Effector CD4-positive, alpha-beta T cell (primary cell): Measurements from ENCODE around the gene NKAIN2.

ENCODE experiments used
- DNase-seq: peaks from one replicate; pipeline ENCODE4 v3.0.0-alpha.2; 2020

Gene NKAIN2

GRCh38 chr6:124869416-124869815 is 1065.8 kb downstream of the NKAIN2 start:
- DNase-seq: no peak

- DNase-seq: no peak
Observed at GRCh38 chr6:124870611-124871459, 1067.2 kb downstream of the NKAIN2 start.

DNA sequence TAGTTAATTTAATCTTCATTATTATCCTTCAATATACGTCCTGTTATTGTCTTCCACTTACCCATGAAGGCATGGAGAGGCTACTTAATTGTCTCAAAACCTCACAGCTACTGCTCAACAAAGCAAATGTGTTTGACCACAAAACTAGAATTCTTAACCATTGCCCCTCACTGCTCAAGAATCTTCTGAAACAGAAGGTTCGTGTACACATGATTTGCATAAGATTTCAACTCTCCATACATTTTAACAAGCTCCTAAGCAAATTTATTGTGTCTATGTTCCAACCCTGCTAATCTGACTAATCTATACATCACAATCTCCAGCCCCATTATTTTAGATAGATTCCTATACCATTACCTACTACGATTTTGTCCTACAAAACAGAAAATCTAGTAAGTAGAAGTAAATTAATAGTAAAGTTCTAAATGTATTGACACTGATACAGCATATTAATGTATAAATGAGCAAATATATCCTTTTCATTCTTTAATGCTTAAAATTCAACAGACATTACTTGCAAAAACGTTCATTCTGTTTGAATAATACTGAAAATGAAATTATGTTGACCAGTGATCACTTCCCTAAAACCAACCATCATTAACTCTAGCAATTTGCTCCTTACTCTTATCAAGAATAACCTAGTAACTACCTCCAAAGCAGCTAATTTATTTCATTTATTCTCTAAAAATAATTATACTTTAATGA is 1068.8 kb downstream of the NKAIN2 start:
- DNase-seq: no peak

- no peak for DNase-seq
Observed at GRCh38 chr6:124873066-124873410, 1069.4 kb downstream of the NKAIN2 start.
